GM12865 (cell line): ENCODE data around the gene SLC6A3.

Experiments
- DNase-seq: peaks from one replicate; pipeline ENCODE4 v3.0.0; 2010; ENCODE audit warnings: low read depth
- H3K4me3 ChIP-seq: 2 replicates; pipeline ENCODE4 v1.5.1; 2011; ENCODE audit warnings: mild to moderate bottlenecking, low read depth, low read length, control low read depth
- TF ChIP-seq, protein P1 (sequence below): IDR thresholded peaks from 2 replicates; pipeline ENCODE4 v1.5.1; 2011; ENCODE audit warnings: low read length, control low read depth, low read depth, inconsistent platforms; ENCODE audit not compliant: insufficient read depth; ENCODE audit errors: missing control alignments

The SLC6A3 gene

DNA sequence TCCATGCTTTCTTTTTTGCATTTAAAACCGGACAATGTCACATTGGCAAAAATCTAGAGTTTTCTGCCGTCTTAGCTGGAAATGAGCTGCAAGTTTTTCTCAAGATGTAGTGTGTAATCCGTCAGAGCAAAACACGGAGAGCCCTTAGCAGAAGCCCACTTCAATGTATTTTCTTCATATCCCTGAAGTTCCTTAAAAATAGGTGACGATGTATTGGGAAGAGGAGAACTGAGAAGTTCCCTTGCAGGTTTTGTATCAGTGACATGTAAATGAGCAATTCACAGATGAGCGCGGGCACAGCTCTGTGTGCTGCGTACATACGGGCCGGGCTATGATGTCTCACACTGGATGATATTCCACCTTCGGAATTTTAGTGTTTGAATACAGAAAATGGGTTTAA, 85.5 kb downstream of the SLC6A3 start:
- TF ChIP-seq, protein P1, sequence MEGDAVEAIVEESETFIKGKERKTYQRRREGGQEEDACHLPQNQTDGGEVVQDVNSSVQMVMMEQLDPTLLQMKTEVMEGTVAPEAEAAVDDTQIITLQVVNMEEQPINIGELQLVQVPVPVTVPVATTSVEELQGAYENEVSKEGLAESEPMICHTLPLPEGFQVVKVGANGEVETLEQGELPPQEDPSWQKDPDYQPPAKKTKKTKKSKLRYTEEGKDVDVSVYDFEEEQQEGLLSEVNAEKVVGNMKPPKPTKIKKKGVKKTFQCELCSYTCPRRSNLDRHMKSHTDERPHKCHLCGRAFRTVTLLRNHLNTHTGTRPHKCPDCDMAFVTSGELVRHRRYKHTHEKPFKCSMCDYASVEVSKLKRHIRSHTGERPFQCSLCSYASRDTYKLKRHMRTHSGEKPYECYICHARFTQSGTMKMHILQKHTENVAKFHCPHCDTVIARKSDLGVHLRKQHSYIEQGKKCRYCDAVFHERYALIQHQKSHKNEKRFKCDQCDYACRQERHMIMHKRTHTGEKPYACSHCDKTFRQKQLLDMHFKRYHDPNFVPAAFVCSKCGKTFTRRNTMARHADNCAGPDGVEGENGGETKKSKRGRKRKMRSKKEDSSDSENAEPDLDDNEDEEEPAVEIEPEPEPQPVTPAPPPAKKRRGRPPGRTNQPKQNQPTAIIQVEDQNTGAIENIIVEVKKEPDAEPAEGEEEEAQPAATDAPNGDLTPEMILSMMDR, result no peak

DNA sequence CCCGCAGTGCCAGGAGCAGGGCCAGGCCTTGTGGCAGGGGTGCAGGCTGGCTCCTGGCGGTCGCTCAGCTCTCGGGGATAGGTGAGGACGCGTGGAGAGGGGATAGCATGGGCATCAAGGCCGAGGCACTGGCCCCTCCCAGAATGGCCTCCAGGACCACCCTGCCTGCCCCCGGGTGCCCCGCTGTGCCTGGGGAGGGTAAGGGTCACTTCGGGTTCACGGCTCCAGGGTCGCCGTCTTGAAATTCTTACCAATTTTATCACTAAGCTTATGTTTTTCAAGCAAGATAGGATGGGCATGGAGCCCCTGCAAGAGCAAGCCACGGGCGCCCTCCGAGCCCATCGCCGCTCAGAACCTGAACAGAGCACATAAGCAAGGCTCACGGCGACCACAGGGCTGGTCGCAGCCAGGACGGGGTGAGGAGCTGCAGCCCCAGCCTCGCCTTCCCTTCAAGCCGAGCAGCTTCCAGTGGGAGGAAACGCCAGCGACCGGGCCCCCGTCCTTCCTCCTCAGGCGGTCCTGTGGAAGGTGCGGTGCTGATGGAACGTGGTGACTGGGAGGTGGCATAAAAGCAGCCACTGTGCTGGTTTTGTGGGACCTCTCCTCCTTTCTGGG, 86.1 kb downstream of the SLC6A3 start:
- TF ChIP-seq, protein P1, result no peak
- no peak for DNase-seq
- no peak overlapping the region for H3K4me3 ChIP-seq

More for the DNA sequence above, 85.5 kb downstream of the SLC6A3 start:
- no peak for DNase-seq
- H3K4me3 ChIP-seq, result no peak overlapping the region

DNA sequence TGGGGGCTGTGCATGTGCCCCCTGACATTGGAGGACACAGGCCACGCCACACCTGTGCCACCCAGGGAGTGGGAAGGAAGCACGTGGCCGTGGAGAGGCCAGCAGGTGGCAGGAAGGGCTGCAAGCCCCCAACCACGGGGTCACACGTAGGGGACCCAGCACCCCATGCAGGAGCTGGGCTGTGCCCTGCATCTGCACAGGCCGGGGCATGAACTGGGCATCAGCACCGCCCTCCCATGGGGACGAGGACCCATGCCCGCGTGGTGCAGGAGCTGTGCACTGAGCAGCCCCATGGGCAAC, 86.6 kb downstream of the SLC6A3 start:
- no peak for DNase-seq
- H3K4me3 ChIP-seq, result no peak overlapping the region
- TF ChIP-seq, protein P1, result no peak

DNA sequence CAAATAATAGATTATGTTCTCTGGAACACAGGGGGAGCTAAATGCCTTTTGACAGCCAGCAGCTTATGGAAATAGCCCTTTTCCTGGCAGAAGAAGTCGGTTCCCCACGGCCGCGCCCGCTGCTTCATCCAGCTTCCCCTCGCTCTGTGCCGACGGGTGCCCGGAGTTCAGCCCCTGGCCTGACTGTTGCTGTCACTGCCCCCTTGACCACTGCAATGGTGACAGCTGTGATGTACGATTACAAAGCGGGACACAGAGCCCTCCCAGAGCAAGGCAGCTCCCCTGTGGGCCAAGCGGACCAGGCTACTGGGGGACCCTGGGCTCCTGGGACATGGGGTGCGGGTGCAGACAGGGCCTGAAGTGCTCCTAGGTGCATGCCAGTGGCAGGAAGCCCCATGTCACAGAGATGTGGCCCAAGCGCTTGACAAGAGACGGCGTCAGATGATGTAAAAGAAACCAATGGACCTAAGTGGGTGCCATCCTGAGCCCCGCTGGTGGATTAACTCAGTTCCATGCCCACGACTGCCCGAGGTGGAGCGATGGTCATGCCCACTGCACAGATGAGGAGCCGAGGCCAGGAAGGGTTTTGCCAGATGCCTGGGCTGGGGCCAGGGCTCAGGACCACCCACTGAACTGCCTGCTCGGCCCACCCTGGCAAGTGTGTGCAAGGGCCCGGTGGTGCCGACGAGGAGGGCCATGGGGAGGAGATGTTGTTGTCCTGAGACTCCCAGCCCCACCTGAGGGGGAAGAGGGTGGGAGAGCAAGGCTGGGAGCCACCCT, 87.1 kb downstream of the SLC6A3 start:
- TF ChIP-seq, protein P1, result no peak
- H3K4me3 ChIP-seq, result no peak overlapping the region
- DNase-seq, result no peak

DNA sequence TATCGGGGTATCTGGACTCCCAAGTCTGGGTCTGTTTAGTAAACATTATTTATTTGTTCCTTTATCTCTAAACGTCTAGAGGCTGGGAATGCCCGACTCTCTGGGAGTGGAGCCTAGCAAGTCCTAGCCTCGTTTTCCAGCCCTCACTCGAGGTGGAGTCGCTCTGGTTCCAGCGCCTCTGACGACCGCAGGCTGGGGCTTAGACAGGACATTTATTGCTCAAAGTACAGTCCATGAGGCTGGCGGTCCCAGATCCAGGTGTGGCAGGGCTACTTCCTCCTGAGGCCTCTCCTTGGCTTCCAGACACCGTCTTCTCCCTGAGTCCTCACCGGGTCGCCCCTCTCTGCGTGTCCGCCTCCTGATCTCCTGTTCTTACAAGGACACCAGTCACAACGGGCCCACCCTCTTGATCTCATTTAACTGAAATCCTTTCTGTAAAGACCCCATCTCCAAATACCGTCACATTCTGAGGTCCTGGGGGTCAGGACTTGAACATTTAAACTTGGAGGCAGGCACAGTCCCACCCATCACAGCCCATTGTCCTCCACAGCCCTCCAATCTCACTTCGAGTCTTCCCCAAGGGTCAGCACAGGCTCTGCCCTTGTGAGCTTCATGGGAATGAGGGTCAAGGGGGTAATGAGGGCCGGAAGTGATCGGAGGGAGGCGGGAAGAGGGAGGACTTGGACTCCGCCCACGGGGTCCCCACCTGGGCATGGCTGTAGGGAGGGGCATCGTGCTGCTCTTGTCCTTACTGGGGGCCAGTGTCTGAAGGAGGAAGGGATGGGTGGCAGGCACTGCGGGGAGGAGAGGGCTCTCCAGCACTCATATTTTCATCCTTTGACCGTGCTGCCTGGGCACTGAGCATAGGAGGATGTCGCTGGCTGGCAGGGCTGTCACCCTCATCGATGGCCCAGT, 88.1 kb downstream of the SLC6A3 start:
- H3K4me3 ChIP-seq, result no peak overlapping the region
- TF ChIP-seq, protein P1, result no peak
- no peak for DNase-seq

DNA sequence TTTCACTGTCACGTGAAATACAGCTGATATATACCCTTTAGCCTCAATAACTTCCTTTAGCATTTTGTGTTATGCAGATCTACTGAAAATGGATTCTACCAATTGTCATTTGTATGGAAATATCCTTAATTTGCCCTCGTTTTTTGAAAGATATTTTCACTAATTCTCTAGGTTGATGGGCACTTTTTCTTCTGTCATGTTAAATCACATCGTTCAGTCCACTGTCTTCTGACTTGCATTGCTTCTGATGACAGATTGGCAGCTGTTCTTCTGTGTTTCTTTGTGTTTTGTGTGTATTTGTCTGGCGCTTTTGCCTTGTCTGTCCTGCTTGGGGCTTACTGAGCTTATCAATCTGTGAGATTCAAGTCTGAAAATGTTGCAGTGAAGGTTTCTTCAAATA, 90.7 kb downstream of the SLC6A3 start:
- no peak for DNase-seq
- H3K4me3 ChIP-seq, result no peak overlapping the region
- TF ChIP-seq, protein P1, result no peak
